Astrocyte (in vitro differentiated cells and primary cell): ENCODE measurements around the gene SLC17A6.

Source experiments
- EZH2 ChIP-seq: IDR thresholded peaks from 2 replicates; pipeline ENCODE4 v1.6.1; 2012; ENCODE audit warnings: mild to moderate bottlenecking, low read length, inconsistent platforms; ENCODE audit not compliant: insufficient read depth
- TF ChIP-seq, protein P1 (sequence below): IDR thresholded peaks from 2 replicates; pipeline ENCODE4 v1.5.1; 2011; ENCODE audit warnings: low read depth, mild to moderate bottlenecking, inconsistent platforms, low read length, moderate library complexity; ENCODE audit not compliant: insufficient read depth

DNA sequence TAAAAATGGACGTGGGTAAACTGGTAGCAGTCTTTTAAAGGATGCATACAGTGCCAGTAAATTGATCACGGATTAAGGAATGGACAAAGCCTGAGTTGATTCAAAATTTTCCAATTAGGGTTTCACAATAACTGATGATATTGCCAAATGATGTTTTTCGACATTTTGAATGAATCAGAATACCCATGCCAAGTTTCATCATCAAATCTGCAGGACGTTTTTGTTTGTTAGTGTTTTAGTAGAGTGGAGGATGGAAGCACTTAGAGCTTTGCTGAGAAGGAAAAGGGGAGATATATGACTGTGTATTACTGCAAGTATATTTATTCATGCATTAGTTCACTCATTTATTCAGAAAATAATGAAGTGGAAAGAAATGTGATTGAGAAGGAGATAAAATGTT is 78.3 kb downstream of the SLC17A6 start:
- TF ChIP-seq, protein P1, sequence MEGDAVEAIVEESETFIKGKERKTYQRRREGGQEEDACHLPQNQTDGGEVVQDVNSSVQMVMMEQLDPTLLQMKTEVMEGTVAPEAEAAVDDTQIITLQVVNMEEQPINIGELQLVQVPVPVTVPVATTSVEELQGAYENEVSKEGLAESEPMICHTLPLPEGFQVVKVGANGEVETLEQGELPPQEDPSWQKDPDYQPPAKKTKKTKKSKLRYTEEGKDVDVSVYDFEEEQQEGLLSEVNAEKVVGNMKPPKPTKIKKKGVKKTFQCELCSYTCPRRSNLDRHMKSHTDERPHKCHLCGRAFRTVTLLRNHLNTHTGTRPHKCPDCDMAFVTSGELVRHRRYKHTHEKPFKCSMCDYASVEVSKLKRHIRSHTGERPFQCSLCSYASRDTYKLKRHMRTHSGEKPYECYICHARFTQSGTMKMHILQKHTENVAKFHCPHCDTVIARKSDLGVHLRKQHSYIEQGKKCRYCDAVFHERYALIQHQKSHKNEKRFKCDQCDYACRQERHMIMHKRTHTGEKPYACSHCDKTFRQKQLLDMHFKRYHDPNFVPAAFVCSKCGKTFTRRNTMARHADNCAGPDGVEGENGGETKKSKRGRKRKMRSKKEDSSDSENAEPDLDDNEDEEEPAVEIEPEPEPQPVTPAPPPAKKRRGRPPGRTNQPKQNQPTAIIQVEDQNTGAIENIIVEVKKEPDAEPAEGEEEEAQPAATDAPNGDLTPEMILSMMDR, result no peak
- TF ChIP-seq EZH2, result no peak
